Stimulated activated CD8-positive, alpha-beta memory T cell treated with anti-CD3 and anti-CD28 coated beads, Interleukin-7, amount 100 ng/mL, for 48 hours (primary cell): ENCODE measurements around the gene TRAK1.

ENCODE experiments used
- DNase-seq, 2 donors: peaks; one replicate each; pipeline ENCODE4 v3.0.0-alpha.2; 2020; ENCODE audit warnings: low read depth in 1 of 2; ENCODE audit errors: extremely low read depth in 1 of 2

TRAK1 gene

GRCh38 chr3:42066516-42067181 lies 24.5 kb upstream of the TRAK1 start:
- no peak for DNase-seq

- no peak for DNase-seq
Measured at GRCh38 chr3:42067326-42067725, 23.8 kb upstream of the TRAK1 start.

GRCh38 chr3:42068303-42069088 lies 22.7 kb upstream of the TRAK1 start:
- DNase-seq = no peak

GRCh38 chr3:42070089-42070488 lies 21.1 kb upstream of the TRAK1 start:
- no peak for DNase-seq

- no peak for DNase-seq
Measured at GRCh38 chr3:42070524-42070923, 20.6 kb upstream of the TRAK1 start.

GRCh38 chr3:42071904-42072812 lies 19.0 kb upstream of the TRAK1 start:
- no peak for DNase-seq

GRCh38 chr3:42072831-42073301 lies 18.3 kb upstream of the TRAK1 start:
- no peak for DNase-seq

- DNase-seq = no peak
Measured at GRCh38 chr3:42077785-42078184, 13.4 kb upstream of the TRAK1 start.

GRCh38 chr3:42078677-42079076 lies 12.5 kb upstream of the TRAK1 start:
- no peak for DNase-seq

- no peak for DNase-seq
Measured at GRCh38 chr3:42079701-42080452, 11.3 kb upstream of the TRAK1 start.

- DNase-seq = peak in 1 of 2 donors; percentile 24
Measured at GRCh38 chr3:42080453-42080872, 10.7 kb upstream of the TRAK1 start.

GRCh38 chr3:42081838-42082473 lies 9.2 kb upstream of the TRAK1 start:
- DNase-seq = no peak

GRCh38 chr3:42084586-42084985 lies 6.6 kb upstream of the TRAK1 start:
- no peak for DNase-seq

- no peak for DNase-seq
Measured at GRCh38 chr3:42085641-42086376, 5.3 kb upstream of the TRAK1 start.

- DNase-seq = no peak
Measured at GRCh38 chr3:42088803-42089530, 2.2 kb upstream of the TRAK1 start.

- peak in 1 of 2 donors; percentile 11 for DNase-seq
Measured at GRCh38 chr3:42092006-42092405, 849 bp downstream of the TRAK1 start.

- DNase-seq = no peak
Measured at GRCh38 chr3:42094128-42094527, 3.0 kb downstream of the TRAK1 start.

- no peak for DNase-seq
Measured at GRCh38 chr3:42094691-42095391, 3.7 kb downstream of the TRAK1 start.
